DMS153 treated with DMSO at 0.1 percent for 48 hours (cell line): ENCODE measurements around the gene OGG1.

Experiments
- DNase-seq: peaks from one replicate; lab custom pipeline; 2025; ENCODE audit not compliant: unreplicated experiment; lab: John Stamatoyannopoulos, UW

OGG1 gene

GRCh38 chr3:9727041-9727595 lies 22.6 kb upstream of the OGG1 start:
- no peak for DNase-seq

- no peak for DNase-seq
Observed at GRCh38 chr3:9727743-9728142, 22.0 kb upstream of the OGG1 start.

- no peak for DNase-seq
Observed at GRCh38 chr3:9729419-9729818, 20.3 kb upstream of the OGG1 start.

GRCh38 chr3:9730657-9731205 lies 19.0 kb upstream of the OGG1 start:
- DNase-seq = peak; percentile 29

GRCh38 chr3:9731206-9732079 lies 18.3 kb upstream of the OGG1 start, which contains the start of gene BRPF1:
Gene BRPF1, plus strand, starts transcription at chr3:9731735. Its CDS starts 2,406 bp downstream, at chr3:9734141.
- DNase-seq = peak; percentile 38

GRCh38 chr3:9732080-9732739 lies 17.5 kb upstream of the OGG1 start:
- no peak for DNase-seq

- DNase-seq = no peak
Observed at GRCh38 chr3:9732740-9733115, 17.0 kb upstream of the OGG1 start.

- DNase-seq = no peak
Observed at GRCh38 chr3:9736831-9737230, 12.9 kb upstream of the OGG1 start.

GRCh38 chr3:9739181-9739580 lies 10.6 kb upstream of the OGG1 start:
- no peak for DNase-seq

- DNase-seq = no peak
Observed at GRCh38 chr3:9742560-9742959, 7.2 kb upstream of the OGG1 start.

- DNase-seq = no peak
Observed at GRCh38 chr3:9743548-9743947, 6.2 kb upstream of the OGG1 start.

GRCh38 chr3:9744162-9744561 lies 5.6 kb upstream of the OGG1 start:
- no peak for DNase-seq

GRCh38 chr3:9745521-9745920 lies 4.2 kb upstream of the OGG1 start:
- no peak for DNase-seq

GRCh38 chr3:9746330-9746729 lies 3.4 kb upstream of the OGG1 start:
- DNase-seq = no peak

- no peak for DNase-seq
Observed at GRCh38 chr3:9747267-9747666, 2.5 kb upstream of the OGG1 start.

- no peak for DNase-seq
Observed at GRCh38 chr3:9748031-9748430, 1.7 kb upstream of the OGG1 start.

GRCh38 chr3:9749296-9749644 lies 482 bp upstream of the OGG1 start:
- DNase-seq = no peak

- DNase-seq = no peak
Observed at GRCh38 chr3:9750556-9751411, 1.0 kb downstream of the OGG1 start.

GRCh38 chr3:9754678-9755077 lies 4.9 kb downstream of the OGG1 start:
- DNase-seq = no peak

- DNase-seq = no peak
Observed at GRCh38 chr3:9757427-9757826, 7.7 kb downstream of the OGG1 start.
